H1 (cell line): ENCODE data around the gene MTARC1. TPM values are rescaled to one million over a fixed set of nuclear protein-coding genes. Genes with fewer than 3 reads are reported as not detected.

Source experiments
- ASH2L ChIP-seq: fragments of 200-600, 300-600 bp; sonication (generic); IDR thresholded peaks from one replicate; pipeline ENCODE4 v1.7.1; 2017; ENCODE audit warnings: low read length
- BACH1 ChIP-seq: IDR thresholded peaks from 2 replicates; pipeline ENCODE4 v1.6.1; 2012; ENCODE audit warnings: low read length, improper control_type of control experiment
- CHD1 ChIP-seq: IDR thresholded peaks from 2 replicates; pipeline ENCODE4 v1.6.1; 2012; ENCODE audit warnings: low read depth, low read length, improper control_type of control experiment
- HDAC2 ChIP-seq, 2 experiments: fragments of 300-600 bp in 1 of 2; sonication (generic) in 1 of 2; IDR thresholded peaks; 2 replicates each; pipeline ENCODE4 v1.6.1; 2011 to 2012; ENCODE audit warnings: low read depth in 2 of 2, low read length in 2 of 2, mild to moderate bottlenecking in 2 of 2, moderate library complexity in 2 of 2, borderline replicate concordance in 1 of 2, inconsistent platforms in 1 of 2
- RAD21 ChIP-seq, 2 experiments: IDR thresholded peaks in 1 of 2; conservative IDR thresholded peaks in 1 of 2; 2 replicates each; pipeline ENCODE4 v1.6.1; 2011; ENCODE audit warnings: low read depth in 2 of 2, low read length in 2 of 2, improper control_type of control experiment in 1 of 2, inconsistent platforms in 1 of 2, mild to moderate bottlenecking in 1 of 2, moderate library complexity in 1 of 2
- TAF1 ChIP-seq: IDR thresholded peaks from 2 replicates; pipeline ENCODE4 v1.6.1; 2011; ENCODE audit warnings: mild to moderate bottlenecking, low read depth, low read length
- polyA plus RNA-seq, 7 experiments: library from polyadenylated mRNA; depleted of rRNA in 3 of 7; stranded (reverse) in 5 of 7; unstranded in 2 of 7; fragments of >200 nt in 5 of 7; fragments of 200-250 nt in 2 of 7; gene quantifications; 1 replicate in 5 of 7; 2 replicates in 1 of 7; 4 replicates in 1 of 7; pipeline versions ENCODE4 v1.2.1 to v1.2.3, GENCODE V29; 2011 to 2013; ENCODE audit warnings: missing spikeins in 2 of 7, mixed read lengths in 2 of 7
- total RNA-seq: library from RNA; stranded (reverse); fragmentation: NEBNext Ultra II Directional; extraction: Animal tissue kit (Norgen Biotek cat#: 25700); gene quantifications from 2 replicates; pipeline ENCODE4 v1.2.1, GENCODE V29; 2021

The MTARC1 gene
- total and polyA plus RNA-seq, 2 of the 8 experiments (the other 6 are each of a cell fraction or from before 2014, with no cell fraction given) = 17.2 to 46.2 TPM

- TF ChIP-seq RAD21 (IDR thresholded peaks at IDR 0.05 in 1 of 2, conservative IDR thresholded peaks at IDR 0.05 in 1 of 2; ENCODE audit: low read depth in 2 of 2, low read length in 2 of 2) = no peak
- no peak for TF ChIP-seq TAF1
- TF ChIP-seq BACH1 = no peak
- TF ChIP-seq CHD1 = no peak
- TF ChIP-seq ASH2L = no peak
- no peak for TF ChIP-seq HDAC2 (IDR thresholded peaks at IDR 0.05; ENCODE audit: borderline replicate concordance in 1 of 2, low read depth in 2 of 2, low read length in 2 of 2)
Measured at GRCh38 chr1:220826729-220827128, 40.0 kb downstream of the MTARC1 start (continued).
